Right renal pelvis (tissue), 4 donors: ENCODE measurements around the gene NEURL2. TPM values are rescaled to one million over a fixed set of nuclear protein-coding genes. Genes with fewer than 3 reads are reported as not detected.

Source experiments
- DNase-seq, 4 donors: peaks; one replicate each; pipeline ENCODE4 v3.0.0-alpha.2; 2013; ENCODE audit warnings: low read depth in 4 of 4, low spot score in 3 of 4, missing footprints in 1 of 4
- polyA plus RNA-seq, 4 donors: library from polyadenylated mRNA; unstranded; fragments of 120-200 nt; gene quantifications; one replicate each; pipeline ENCODE4 v1.2.1, GENCODE V29; 2013; ENCODE audit not compliant: insufficient read length in 4 of 4

The NEURL2 gene
- polyA plus RNA-seq, 4 donors, result 4.3 to 8.2 (median 5.0) TPM

DNA sequence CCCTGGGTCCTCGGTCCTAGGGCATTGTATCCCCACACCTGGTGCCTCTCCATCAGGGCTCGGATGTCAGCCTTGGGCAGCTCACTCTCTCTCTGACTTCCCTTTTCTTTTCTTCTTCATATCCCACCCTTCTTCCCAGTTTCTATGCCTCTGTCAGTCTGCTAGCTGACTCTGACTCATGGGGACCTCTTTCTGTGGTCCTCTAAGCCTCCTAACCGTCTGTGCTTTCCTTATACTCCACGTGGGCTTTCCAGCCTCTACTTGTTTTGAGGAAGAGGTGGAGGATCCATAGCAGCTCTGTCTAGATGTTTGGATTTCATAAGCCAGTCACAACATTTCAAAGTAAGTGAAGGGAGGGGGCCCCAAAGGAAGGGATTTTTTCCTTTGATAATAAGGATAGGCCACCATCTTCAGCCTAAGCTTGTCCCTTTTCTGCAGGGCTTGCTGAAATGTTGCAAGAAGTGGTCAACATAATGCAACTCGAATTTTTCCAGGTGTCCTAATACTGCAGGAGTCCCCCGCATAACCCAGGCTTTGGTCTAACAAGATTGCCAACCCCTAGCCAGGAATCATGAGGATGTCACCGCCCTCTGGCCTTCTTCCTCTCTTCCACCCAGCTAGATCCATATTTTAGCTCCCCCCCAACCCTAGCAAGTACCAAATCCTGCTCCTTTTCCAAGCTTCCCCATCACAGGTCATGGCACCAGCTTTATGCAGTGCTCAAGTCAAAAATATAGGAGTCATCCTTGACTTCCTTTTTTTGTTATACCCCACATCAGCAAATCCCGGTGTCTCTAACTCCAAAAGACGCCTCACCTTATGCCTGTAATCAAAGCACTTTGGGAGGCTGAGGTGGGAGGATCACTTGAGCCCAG is 29.7 kb upstream of the NEURL2 start:
- no peak for DNase-seq

DNA sequence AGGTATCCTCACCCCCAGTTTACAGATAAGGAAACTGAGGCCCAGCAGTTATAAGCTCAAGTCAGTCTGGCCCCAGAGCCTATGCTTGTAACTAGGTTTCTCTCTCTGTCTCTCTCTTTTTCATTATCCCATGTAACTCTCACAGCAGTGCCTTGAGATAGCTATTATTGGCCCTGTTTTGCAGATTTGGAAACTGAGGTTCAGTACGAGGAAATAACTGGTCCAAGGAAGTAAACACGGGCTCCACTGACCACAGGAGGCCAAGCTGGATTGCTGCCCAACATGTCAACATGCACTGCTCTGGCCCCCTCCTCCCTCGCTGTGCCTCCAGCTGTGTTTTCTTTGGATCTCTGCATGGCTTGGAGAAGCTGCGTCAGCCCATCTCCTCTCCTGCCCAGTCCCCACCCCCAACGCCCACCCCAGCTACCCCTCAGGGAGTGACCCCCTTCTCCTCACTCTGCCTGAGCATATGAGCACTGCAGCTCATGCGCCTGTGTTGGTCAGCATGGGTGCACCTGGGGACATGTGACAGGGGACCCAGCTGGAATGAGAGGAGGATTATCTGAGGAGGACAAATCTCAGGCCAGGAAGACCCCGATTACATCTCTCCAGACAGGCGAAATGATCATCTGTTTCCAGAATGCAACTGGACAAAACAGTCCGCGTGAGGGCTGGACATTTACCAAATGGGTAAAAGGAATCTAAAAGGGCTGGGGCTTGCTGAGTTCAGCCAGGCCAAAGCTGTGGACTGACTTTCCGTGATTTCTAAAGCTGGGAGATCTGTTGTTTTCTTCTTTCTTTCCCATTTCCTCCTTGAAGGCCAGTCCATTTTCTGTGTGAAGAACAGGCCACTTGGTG is 28.8 kb upstream of the NEURL2 start:
- no peak for DNase-seq

DNA sequence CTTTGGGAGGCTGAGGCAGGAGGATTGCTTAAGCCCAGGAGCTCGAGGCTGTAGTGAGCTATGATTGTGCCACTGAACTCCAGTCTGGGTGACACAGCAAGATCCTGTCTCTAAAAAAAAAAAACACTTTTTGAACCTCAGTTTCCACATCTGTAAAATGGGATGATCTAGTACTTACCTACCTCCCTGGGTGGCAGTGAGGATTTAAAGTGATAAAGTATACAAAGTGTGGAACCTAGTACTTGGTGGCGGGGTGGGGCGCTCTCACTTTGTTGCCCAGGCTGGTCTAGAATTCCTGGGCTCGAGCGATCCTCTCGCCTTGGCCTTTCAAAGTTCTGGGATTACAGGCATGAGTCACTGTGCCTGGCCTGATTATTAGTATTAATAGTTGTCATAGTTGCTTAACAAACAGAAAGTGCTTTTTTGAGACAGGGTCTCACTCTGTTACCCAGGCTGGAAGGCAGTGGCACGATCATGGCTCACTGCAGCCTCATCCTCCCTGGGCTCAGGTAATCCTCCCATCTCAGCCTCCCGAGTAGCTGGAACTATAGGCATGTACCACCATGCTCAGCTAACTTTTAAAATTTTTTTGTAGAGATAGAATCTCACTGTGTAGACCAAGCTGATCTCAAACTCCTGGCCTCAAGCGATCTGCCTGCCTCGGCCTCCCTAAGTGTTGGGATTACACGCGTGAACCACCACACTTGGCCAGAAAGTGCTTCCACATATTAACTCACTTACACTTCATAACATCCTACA is 27.9 kb upstream of the NEURL2 start:
- no peak for DNase-seq

DNA sequence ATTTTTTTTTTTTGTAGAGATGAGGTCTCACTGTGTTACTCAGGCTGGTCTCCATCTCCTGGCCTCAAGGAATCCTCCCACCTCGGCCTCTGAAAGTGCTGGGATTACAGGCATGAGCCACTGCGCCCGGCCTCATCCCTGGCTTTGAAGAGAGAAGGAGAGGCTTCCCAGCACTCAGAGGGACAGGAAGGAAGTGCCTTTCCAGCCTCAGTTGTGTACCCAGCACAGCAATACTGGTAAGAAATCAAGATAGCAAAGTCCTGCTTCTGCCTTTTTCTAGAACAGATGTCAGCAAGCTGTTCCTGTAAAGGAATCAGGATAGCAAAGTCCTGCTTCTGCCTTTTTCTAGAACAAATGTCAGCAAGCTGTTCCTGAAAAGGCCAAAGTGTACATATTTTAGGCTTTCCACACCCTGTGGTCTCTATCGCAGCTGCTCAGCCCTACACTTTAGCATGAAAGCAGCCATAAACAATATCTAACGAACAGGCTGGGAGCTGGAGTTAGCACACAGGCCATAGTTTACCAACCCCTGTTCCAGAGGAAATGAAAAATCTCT is 27.3 kb upstream of the NEURL2 start:
- DNase-seq, result no peak

DNA sequence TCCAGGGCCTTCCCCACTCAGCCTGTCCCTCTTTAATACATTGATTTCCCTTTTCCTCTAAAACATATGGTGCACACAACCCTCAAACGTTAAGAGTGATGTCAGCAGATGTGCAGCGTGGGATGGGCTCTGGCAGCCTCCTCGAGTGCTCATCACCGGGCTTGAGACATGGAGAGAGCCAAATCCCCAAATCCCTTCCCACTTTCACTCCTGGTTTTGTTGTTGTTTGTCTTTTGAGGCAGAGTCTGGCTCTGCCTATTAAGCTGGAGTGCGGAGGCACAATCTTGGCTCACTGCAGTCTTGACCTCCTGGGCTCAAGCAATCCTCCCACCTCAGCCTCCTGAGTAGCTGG is 26.8 kb upstream of the NEURL2 start:
- no peak for DNase-seq

DNA sequence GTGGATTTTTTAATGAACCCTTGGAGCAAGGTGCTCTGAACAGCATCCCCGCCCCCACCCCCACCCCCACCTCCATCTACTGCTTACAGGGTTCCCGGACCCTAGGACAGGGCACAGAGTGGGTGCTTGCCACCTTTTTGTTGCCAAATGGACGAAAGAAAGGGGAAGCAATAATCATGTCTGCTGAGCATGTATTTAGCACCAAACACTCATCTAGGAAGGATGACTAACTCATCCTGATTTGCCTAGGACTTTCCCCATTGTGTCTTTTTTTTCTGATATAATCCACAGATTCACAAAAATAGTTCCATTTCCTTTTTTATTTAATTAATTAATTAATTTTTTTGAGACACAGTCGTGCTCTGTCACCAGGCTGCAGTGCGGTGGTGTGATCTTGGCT is 22.1 kb upstream of the NEURL2 start:
- no peak for DNase-seq

DNA sequence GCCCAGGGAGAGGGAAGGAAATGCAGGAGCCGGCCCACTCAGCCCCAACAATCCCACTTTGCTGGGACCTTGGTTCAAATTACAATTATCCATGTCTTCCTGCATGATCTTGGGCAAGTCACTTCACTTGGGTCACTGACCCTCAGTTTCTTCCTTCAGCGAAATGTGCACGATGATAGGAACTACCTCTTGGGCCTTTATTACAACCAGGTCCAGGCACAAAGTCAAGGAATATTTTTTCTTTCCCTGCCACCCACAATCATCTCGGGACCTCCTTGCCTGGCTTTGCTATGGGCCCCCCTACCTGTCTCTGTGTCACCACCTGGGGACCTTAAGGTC is 21.3 kb upstream of the NEURL2 start:
- no peak for DNase-seq

DNA sequence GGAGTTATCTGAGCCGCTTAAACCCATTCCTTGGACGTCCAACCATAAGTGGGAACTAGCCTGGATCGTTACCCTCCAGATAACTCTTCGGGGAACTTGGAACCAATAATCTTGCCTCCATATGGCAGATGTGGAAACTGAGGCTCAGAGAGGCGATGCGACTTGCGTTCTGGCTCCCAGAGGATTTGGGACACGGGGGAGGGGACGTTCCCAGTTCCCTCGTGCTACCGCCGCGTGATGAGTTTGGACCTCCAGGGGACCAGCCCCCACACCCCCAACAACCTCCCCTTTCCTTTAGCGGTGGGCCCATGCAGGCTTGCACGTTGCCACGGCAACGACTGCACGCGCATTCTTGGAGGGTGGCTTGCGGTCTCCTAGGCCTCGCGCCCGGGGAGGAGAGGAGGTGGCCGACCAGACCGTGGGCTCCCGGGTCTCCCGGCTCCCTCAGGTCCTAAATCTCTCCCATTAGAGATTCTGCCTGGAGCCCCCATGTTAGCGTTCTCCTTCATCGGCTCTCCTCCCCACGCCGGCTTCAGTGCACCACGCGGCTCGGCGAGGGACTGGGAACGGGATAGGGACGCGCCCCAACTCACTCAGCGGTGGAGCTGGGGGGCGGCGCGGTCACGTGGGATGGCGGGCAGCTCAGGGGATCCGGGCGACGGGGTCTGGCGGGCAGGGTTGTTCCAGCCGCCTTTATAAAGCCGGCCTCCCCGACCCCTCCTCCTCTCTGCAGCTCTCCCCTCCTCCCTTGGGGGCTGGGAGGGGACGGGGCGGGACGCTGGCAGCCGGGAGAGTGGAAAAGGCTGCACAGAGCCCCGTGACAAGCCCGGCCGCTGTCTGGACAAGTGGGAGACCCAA is 20.7 kb upstream of the NEURL2 start, which contains the start of gene PLTP:
Gene PLTP (minus strand): TSS at position 670 of the 858 bp plus-strand sequence. CDS start 703 bp downstream, outside the sequence.
- peak in 1 of 4 donors; percentile 47 for DNase-seq

DNA sequence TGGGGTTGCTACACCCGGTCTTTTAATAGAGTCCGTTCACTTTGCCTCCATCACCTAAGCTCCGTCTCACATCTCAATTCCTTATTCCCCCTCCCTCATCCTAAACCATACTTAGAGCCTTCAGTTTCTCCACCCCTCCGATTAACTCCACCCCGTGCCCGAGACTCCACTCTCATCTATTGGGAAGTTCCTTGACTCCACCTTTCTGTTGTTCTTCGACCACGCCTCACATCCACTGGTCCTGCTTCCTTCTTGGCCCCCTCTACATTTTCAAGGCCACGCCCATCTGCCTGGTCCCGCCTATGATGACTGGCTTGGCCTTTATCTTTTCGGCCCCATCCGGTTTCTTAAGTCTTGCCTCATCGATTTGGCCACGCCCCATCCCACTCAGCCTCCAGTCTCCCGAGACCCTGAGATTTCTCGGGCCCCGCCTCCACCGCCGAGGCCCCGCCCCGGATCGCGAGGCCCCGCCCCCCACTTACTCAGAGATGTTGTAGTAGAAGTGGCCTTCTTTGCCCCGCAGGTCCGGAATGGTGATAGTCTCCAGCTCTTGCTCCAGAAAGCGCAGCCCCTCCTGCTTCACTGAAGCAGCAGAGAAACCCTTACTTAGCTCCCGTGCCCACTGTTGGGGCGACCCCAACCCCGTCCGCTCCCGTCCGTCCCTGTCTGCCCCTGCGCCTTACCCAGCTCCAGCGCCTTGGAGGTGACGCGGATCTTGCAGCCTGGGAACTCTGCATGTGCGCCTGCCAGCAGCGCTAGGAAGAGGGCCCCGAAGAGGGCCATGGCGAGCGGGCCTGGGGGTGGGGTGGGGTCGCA is 19.9 kb upstream of the NEURL2 start:
- DNase-seq, result peak; percentile 84 to 95 (median 94)

DNA sequence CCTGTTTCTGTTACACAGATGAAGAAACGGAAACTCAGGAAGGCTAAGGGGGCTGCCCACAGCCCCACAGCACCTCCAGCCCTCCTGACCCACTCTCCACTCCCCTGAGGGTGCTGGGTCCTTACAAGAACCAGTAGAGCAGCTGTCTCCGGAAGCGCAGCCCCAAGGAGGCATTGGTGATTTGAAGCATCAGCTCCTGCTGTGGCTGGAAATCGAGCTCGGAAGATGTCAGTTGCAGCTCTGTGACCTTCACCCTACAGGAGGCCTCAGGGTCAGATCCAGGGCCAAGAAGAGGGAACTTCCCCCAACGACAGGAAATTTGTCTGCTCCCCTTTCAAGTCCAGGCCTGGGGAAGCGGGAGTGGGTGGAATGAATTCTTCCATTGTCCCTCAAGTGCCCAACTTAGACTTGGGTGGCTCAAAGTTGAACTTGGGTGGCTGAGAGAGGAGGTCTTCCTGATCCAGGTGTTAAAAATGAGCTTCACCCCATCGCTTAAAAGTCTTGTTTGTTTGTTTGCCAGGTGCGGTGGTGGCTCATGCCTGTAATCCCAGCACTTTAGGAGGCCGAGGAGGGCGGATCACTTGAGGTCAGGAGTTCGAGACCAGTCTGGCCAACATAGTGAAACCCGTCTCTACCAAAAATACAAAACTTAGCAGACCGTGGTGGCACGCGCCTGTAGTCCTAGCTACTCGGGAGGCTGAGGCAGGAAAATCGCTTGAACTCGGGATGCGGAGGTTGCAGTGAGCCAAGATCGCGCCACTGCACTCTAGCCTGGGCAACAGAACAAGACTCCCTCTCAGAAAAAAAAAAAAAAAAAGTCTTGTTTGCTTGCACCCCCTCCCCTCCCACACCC is 19.0 kb upstream of the NEURL2 start:
- no peak for DNase-seq

DNA sequence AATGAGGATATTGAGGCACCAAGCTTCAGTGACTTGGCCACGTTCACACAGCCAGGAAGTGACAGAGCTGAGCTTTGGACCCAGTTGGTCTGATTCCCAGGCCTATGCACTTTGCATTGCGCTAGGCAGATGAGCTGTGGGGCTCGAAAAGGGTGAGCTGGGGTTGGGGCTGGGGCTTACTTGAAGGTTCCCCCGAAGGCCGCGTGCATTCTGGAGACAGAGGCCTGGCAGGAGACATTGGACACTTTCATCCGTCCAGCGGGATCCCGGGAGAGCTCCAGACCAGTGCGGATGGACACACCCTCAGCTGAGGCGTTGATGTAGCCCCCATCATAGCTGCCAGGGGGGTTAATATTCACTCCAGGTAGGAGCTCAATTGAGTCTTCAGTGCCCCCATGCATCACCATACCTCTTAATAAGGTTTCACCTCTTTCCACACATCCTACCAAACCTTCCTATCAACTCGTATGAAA is 18.4 kb upstream of the NEURL2 start:
- no peak for DNase-seq

DNA sequence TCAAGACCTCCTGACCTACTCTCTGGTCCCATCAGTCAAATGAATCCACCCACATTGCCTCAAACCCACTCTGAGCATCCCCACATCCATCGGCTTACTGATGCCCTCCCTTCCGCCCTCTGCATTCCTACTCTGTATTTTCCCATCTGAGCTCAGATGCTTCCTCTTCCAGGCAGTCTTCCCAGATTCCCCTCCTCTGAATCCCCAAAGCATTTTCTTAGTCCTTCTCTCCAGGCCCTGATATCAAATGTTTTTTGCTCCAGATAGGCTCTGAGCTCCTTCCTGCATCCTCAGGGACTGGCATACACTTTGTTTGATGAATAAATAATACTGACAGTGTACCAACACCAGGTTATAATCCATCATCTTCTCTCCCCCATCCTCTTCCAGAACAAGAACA is 17.1 kb upstream of the NEURL2 start:
- no peak for DNase-seq

DNA sequence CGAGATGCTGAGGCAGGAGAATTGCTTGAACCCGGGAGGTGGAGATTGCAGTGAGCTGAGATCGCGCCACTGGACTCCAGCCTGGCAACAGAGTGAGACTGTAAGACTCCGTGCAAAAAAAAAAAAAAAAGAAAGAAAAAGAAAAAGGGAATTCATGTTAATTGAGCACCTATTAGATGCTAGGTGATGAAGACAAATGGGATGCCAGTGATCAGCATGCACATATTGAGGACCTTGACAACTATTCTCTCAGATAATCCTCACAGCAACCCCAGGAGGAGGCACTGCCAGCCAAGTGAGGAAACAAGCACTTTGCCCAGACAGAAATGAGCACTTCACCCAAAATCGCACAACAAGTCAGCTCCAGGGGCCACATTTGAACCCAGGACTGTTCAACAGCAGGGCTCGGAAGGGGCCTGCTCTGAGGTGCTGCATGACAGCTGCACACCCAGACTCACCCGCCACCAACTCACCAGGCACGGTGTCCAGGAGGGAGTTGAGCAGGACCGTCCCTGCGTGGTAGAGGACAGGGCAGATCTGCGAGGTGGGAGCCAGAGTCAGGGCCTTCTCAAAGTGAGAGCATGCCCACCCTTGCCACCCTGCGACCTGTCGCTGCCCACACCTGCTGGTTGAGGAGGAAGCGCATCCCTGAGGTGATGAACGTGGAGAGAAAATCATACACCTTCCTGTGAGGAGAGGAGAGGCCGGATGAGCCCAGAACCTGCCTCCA is 16.4 kb upstream of the NEURL2 start:
- no peak for DNase-seq

DNA sequence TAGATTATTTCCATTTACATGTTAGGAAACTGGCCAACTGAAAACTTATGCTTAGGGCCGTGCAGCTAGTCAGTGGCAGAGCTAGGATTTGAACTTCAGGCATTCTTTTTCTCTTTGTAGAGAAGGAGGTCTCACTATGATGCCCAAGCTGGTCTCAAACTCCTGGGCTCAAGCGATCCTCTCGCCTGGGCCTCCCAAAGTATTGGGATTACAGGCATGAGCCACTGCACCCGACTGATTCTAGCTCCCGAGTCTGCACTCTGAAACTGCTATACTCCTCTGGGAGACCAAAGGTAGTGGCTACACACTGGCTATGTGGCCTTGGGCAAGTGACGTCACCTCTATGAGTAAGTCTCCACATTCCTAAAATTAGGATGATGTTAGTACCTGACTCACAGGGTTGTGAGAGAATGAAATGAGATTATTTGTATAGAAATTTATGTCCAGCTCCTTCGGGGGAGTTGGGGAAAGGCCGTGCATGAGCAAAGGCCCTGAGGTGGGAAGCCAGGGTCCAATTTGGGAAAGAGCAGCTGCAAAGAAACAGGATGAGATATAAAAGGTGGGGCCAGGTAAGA is 14.6 kb upstream of the NEURL2 start:
- no peak for DNase-seq

DNA sequence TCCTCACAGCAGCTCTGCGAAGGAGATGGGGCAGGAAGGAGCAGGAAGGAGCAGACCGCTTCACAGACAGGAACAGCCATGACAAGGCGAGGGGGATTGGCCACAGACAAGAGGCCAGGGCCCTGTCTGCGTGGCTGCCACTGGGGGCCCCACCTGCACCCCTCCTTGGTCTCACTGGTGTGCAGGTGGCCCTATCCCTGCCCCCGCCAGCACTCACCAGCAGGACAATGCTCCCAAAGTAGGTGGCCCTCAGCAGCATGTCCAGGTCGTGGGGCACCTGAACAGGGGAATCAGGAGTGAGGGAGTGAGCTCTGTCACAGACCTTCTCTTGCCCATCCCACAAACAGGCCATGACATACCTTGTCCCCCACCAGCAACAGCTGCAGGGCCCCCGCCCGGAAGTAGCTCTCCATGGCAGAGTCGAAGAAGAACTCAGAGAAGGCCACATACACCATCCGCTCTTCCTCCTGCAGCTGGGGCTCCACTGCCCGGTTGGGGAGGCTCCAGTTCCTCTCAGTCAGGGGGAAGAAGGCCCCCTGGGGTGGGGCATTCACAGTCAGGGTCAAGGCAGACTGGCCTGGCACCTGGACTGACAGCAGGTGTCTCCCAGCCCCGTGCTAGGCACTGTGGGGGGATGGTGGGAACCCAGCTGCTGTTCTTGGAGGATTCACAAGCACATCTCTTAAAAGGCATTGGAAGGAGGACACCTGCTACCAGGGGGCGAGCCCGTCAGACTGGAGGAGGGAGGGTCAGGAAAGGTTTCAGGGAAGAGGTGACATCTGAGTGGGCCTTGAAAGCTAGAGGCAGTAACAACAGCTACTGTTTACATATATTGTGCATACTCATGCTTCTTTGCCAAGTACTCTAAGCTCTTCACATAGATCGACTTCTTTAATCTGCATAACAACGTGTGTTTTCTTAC is 13.8 kb upstream of the NEURL2 start:
- no peak for DNase-seq

DNA sequence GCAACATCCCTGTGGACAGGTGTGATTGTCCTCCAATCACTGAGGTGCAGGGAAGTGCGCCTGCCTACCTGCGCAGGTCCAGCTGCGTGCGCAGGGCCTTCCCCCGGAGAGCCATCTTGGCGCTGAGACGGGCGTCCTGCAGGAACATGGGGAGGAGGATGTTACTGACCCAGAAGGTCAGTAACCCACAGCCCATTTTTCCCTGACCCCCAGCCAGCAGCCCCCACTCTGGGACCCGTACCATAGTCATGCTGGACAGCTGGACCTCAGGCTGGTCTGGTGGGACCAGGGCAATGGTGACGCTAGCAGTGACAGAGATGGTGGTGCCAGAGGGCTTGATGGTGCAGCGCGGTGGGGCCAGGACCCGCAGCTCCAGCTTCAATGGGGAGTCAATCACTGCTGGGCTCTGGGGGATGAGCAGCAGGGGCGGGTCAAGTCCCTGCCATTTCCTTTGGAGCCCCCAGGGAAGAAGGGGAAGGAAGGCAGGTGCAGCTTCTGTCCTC is 11.2 kb upstream of the NEURL2 start:
- DNase-seq, result no peak
